Hepatocyte (in vitro differentiated cells): Measurements from ENCODE around the gene CCDC197.

Experiments
- EZH2 ChIP-seq: fragments of 200-600 bp; sonication (generic); IDR thresholded peaks from 2 replicates; pipeline ENCODE4 v1.6.1; 2016; ENCODE audit warnings: antibody characterized with exemption, mild to moderate bottlenecking, borderline replicate concordance
- TF ChIP-seq, protein P1 (sequence below): fragments of 200-600 bp; sonication (generic); IDR thresholded peaks from 2 replicates; pipeline ENCODE4 v1.5.1; 2016; ENCODE audit warnings: antibody characterized with exemption, mild to moderate bottlenecking; ENCODE audit not compliant: poor library complexity

DNA sequence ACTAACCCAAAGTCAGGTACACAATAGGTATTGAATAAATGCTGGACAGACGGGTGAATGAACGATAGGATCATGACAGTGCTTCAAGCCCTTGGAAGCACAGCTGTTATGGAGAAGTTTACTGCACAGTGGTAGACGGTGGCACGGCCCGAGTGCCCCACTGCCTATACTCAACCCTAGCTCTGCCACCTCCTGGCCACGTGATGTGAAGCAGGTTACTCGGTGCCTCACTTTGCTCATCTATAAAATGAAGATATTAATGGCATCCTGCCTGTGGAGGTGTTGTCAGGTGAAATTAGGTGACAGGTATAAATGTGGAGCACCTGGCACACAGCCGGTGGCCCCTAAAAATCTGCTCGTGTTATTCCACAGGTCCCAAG lies 26.5 kb upstream of the CCDC197 start:
- TF ChIP-seq, protein P1, sequence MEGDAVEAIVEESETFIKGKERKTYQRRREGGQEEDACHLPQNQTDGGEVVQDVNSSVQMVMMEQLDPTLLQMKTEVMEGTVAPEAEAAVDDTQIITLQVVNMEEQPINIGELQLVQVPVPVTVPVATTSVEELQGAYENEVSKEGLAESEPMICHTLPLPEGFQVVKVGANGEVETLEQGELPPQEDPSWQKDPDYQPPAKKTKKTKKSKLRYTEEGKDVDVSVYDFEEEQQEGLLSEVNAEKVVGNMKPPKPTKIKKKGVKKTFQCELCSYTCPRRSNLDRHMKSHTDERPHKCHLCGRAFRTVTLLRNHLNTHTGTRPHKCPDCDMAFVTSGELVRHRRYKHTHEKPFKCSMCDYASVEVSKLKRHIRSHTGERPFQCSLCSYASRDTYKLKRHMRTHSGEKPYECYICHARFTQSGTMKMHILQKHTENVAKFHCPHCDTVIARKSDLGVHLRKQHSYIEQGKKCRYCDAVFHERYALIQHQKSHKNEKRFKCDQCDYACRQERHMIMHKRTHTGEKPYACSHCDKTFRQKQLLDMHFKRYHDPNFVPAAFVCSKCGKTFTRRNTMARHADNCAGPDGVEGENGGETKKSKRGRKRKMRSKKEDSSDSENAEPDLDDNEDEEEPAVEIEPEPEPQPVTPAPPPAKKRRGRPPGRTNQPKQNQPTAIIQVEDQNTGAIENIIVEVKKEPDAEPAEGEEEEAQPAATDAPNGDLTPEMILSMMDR, result peak; percentile 35
- no peak for TF ChIP-seq EZH2
